OCI-LY1 (cell line): ENCODE data around the gene ZNF519.
"Not testable (repeated sequence)": the region's sequence is repeated elsewhere in the genome, so short reads cannot be mapped to it uniquely, and the experiment has no call there.

Experiments
- H2AFZ ChIP-seq: fragments of 200-600 bp; sonication (generic), shearing (Covaris generic); 2 replicates; pipeline ENCODE4 v1.6.0; 2014; ENCODE audit warnings: antibody characterized with exemption, mild to moderate bottlenecking, low read length
- H3F3A ChIP-seq: fragments of 200-600 bp; sonication (generic), shearing (Covaris generic); 2 replicates; pipeline ENCODE4 v1.6.0; 2014; ENCODE audit warnings: mild to moderate bottlenecking, antibody characterized with exemption, low read length, moderate library complexity; ENCODE audit not compliant: insufficient read depth
- H3K27ac ChIP-seq: fragments of 200-600 bp; sonication (generic); 2 replicates; pipeline ENCODE4 v1.5.1; 2014; ENCODE audit warnings: low read length, mixed run types, mild to moderate bottlenecking, low read depth; ENCODE audit not compliant: poor library complexity, severe bottlenecking
- H3K27me3 ChIP-seq: fragments of 200-600 bp; sonication (generic); 2 replicates; pipeline ENCODE4 v1.6.0; 2014; ENCODE audit warnings: antibody characterized with exemption, mild to moderate bottlenecking, low read length, moderate library complexity; ENCODE audit not compliant: insufficient read depth
- H3K36me3 ChIP-seq: fragments of 200-600 bp; sonication (generic); 2 replicates; pipeline ENCODE4 v1.6.1; 2014; ENCODE audit warnings: mild to moderate bottlenecking, antibody characterized with exemption, low read length, moderate library complexity, mixed read lengths; ENCODE audit not compliant: insufficient read depth
- H3K4me1 ChIP-seq: fragments of 200-600 bp; sonication (generic); 2 replicates; pipeline ENCODE4 v1.5.1; 2014; ENCODE audit warnings: mild to moderate bottlenecking, low read length, moderate library complexity; ENCODE audit not compliant: insufficient read depth, severe bottlenecking
- H3K4me2 ChIP-seq: fragments of 200-600 bp; sonication (generic), shearing (Covaris generic); 2 replicates; pipeline ENCODE4 v1.6.1; 2014; ENCODE audit warnings: low read length
- H3K4me3 ChIP-seq: fragments of 200-600 bp; sonication (generic); 2 replicates; pipeline ENCODE4 v1.5.1; 2014; ENCODE audit warnings: low read length, low read depth, mild to moderate bottlenecking, mixed read lengths; ENCODE audit not compliant: poor library complexity, severe bottlenecking
- H3K79me2 ChIP-seq: fragments of 200-600 bp; shearing (Covaris generic); 2 replicates; pipeline ENCODE4 v1.6.1; 2016; ENCODE audit warnings: mixed run types, low read length, mixed read lengths; ENCODE audit not compliant: insufficient read depth
- H3K9ac ChIP-seq: fragments of 200-600 bp; sonication (generic), shearing (Covaris generic); 2 replicates; pipeline ENCODE4 v1.6.1; 2014; ENCODE audit warnings: mild to moderate bottlenecking, low read length, mixed read lengths
- H3K9me2 ChIP-seq: fragments of 200-600 bp; sonication (generic), shearing (Covaris generic); 2 replicates; pipeline ENCODE4 v1.6.1; 2014; ENCODE audit warnings: low read depth, mild to moderate bottlenecking, low read length, mixed read lengths
- H3K9me3 ChIP-seq: fragments of 200-600 bp; shearing (Covaris generic); 2 replicates; pipeline ENCODE4 v1.6.1; 2014; ENCODE audit warnings: low read length, mixed read lengths
- H4K20me1 ChIP-seq: fragments of 200-600 bp; sonication (generic), shearing (Covaris generic); 2 replicates; pipeline ENCODE4 v1.6.0; 2016; ENCODE audit warnings: mild to moderate bottlenecking, low read length; ENCODE audit not compliant: insufficient read depth
- EZH2 ChIP-seq: fragments of 200-600 bp; sonication (generic), shearing (Covaris generic); IDR thresholded peaks from 2 replicates; pipeline ENCODE4 v1.8.0; 2017; ENCODE audit warnings: borderline replicate concordance, mixed run types, mild to moderate bottlenecking, antibody characterized with exemption, low read length, moderate library complexity, mixed read lengths
- TF ChIP-seq, protein P1 (sequence below): fragments of 200-600 bp; sonication (generic), shearing (Covaris generic); IDR thresholded peaks from 2 replicates; pipeline ENCODE4 v1.5.1; 2017; ENCODE audit warnings: mild to moderate bottlenecking, antibody characterized with exemption, low read length, moderate library complexity, mixed read lengths

ZNF519 gene

DNA sequence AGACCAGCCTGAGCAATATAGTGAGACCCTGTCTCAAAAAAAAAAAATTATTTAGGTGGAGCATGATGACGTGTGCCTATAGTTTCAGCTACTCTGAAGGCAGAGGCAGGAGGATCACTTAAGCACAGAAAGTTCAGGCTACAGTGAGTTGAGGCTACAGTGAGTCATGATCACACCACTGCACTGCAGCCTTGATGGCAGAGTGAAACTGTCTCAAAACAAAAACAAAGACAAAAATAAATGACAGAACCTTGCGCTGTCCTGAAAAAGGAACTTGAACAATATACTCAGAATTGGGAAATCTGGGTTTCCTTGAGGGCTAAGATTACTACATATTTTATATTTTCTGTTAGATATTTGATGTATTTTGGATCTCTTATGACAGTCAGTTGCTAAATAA, 7.3 kb upstream of the ZNF519 start:
- H4K20me1 ChIP-seq, H3K36me3 ChIP-seq, H3F3A ChIP-seq, H3K4me3 ChIP-seq, H3K4me1 ChIP-seq, H3K27ac ChIP-seq, H3K79me2 ChIP-seq, H3K9me2 ChIP-seq, H3K9ac ChIP-seq, H2AFZ ChIP-seq, H3K27me3 ChIP-seq, H3K4me2 ChIP-seq, H3K9me3 ChIP-seq: not testable (repeated sequence)

- not testable (repeated sequence) for H3K9me2 ChIP-seq, H3K36me3 ChIP-seq, H3F3A ChIP-seq, H3K4me2 ChIP-seq, H3K9me3 ChIP-seq, H2AFZ ChIP-seq, H3K27ac ChIP-seq, H3K4me3 ChIP-seq, H3K27me3 ChIP-seq, H3K79me2 ChIP-seq, H4K20me1 ChIP-seq, H3K4me1 ChIP-seq, H3K9ac ChIP-seq
These were observed 5.7 kb upstream of the ZNF519 start for GRCh38 chr18:14137971-14138370.

GRCh38 chr18:14131696-14132270, 452 bp downstream of the ZNF519 start:
- H3F3A ChIP-seq, H3K9me3 ChIP-seq, H3K9me2 ChIP-seq, H2AFZ ChIP-seq, H3K27ac ChIP-seq, H4K20me1 ChIP-seq, H3K27me3 ChIP-seq: not testable (repeated sequence)
- peak overlapping the region; percentile 98 for H3K4me2 ChIP-seq
- H3K36me3 ChIP-seq, result peaks cover 15% of the 10 kb centered on the region; the same call in 1 of the 2 replicates
- H3K9ac ChIP-seq, result peak overlapping the region; percentile 79
- peaks cover 32% of the 10 kb centered on the region for H3K4me1 ChIP-seq
- peaks cover 41% of the 10 kb centered on the region for H3K79me2 ChIP-seq
- H3K4me3 ChIP-seq, result peak overlapping the region; percentile 67

DNA sequence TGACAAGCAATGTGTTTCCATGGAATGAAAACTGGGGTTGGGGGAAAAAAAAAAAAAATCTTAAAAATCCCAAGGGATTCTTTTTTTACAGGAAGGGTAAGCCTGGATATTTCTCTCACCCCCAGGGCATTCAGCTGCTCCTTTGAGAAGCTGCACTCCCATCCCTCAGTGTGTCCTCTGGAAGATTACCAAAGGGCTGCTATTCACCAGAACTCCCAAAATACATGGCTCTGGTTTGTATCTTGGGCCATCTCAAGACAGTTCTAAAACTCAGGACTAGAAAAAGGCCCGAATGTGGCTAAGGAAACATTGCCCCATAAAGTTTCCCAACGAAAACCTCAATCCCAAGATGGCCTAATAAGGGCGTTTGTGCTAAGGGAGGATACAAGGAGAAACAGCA, 1.4 kb downstream of the ZNF519 start:
- peaks cover 49% of the 10 kb centered on the region for H3K79me2 ChIP-seq
- peak overlapping the region; percentile 98 for H3K4me2 ChIP-seq
- peak overlapping the region; percentile 67 for H3K4me3 ChIP-seq

DNA sequence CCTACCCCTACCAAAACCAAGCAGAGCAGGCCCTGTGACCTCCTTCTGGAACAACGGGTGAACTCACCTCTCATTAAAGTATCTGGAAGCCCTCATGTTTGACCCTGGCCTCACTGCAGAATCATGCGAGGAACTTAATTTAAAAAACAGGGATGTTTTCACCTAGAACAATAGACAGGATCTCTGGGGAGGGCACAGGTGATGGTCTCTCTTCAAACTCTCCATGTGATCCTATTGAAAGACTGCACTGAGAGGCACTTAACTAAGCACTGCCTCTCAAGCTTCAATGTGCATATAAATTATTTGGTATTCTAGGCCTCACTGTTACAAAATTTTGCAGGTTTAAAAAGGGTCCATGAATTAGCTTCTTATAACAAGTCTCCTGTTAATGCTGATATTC, 7.5 kb downstream of the ZNF519 start:
- H3K27ac ChIP-seq, result no peak overlapping the region
- H3K79me2 ChIP-seq, result peaks cover 70% of the 10 kb centered on the region
- no peaks in the 10 kb centered on the region for H3F3A ChIP-seq
- H3K4me1 ChIP-seq, result peaks cover 8% of the 10 kb centered on the region
- no peak overlapping the region for H3K4me3 ChIP-seq
- no peak for TF ChIP-seq EZH2
- TF ChIP-seq, protein P1, sequence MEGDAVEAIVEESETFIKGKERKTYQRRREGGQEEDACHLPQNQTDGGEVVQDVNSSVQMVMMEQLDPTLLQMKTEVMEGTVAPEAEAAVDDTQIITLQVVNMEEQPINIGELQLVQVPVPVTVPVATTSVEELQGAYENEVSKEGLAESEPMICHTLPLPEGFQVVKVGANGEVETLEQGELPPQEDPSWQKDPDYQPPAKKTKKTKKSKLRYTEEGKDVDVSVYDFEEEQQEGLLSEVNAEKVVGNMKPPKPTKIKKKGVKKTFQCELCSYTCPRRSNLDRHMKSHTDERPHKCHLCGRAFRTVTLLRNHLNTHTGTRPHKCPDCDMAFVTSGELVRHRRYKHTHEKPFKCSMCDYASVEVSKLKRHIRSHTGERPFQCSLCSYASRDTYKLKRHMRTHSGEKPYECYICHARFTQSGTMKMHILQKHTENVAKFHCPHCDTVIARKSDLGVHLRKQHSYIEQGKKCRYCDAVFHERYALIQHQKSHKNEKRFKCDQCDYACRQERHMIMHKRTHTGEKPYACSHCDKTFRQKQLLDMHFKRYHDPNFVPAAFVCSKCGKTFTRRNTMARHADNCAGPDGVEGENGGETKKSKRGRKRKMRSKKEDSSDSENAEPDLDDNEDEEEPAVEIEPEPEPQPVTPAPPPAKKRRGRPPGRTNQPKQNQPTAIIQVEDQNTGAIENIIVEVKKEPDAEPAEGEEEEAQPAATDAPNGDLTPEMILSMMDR, result no peak
- H2AFZ ChIP-seq, result no peak overlapping the region
- no peaks in the 10 kb centered on the region for H3K9me2 ChIP-seq
- no peaks in the 10 kb centered on the region for H4K20me1 ChIP-seq
- no peak overlapping the region for H3K9ac ChIP-seq
- peaks cover 10% of the 10 kb centered on the region; the same call in 1 of the 2 replicates for H3K9me3 ChIP-seq
- H3K4me2 ChIP-seq, result no peak overlapping the region
- H3K36me3 ChIP-seq, result peaks cover 63% of the 10 kb centered on the region
- no peaks in the 10 kb centered on the region for H3K27me3 ChIP-seq

More for the DNA sequence above, 1.4 kb downstream of the ZNF519 start:
- not testable (repeated sequence) for H3K27me3 ChIP-seq, H2AFZ ChIP-seq, H3K9me3 ChIP-seq, H4K20me1 ChIP-seq, H3K27ac ChIP-seq, H3F3A ChIP-seq, H3K9me2 ChIP-seq
- Histone ChIP-seq H3K36me3 (peaks cover 15% of the 10 kb centered on the region; the same call in 1 of the 2 replicates), H3K4me1 (peaks cover 32% of the 10 kb centered on the region), H3K9ac (peak overlapping the region; percentile 79; the same call in 1 of the 2 replicates)
